Esophagus (tissue), 2 donors: ENCODE data around the gene NPAT. TPM values are rescaled to one million over a fixed set of nuclear protein-coding genes. Genes with fewer than 3 reads are reported as not detected.
"Not testable (repeated sequence)": the region's sequence is repeated elsewhere in the genome, so short reads cannot be mapped to it uniquely, and the experiment has no call there.

Experiments used
- H3K27ac ChIP-seq, 2 donors: one replicate each; pipeline ENCODE4 v1.5.1; 2013; ENCODE audit warnings: low read depth in 2 of 2, mild to moderate bottlenecking in 2 of 2, inconsistent platforms in 1 of 2, low read length in 1 of 2, moderate library complexity in 1 of 2
- H3K27me3 ChIP-seq, 2 donors: one replicate each; pipeline ENCODE4 v1.6.1; 2013; ENCODE audit warnings: low read length in 2 of 2, control low read depth in 1 of 2, mild to moderate bottlenecking in 1 of 2; ENCODE audit not compliant: insufficient read depth in 2 of 2, control insufficient read depth in 1 of 2
- H3K36me3 ChIP-seq, 2 donors: one replicate each; pipeline ENCODE4 v1.6.1; 2013; ENCODE audit warnings: low read length in 1 of 2; ENCODE audit not compliant: control insufficient read depth in 2 of 2, insufficient read depth in 2 of 2
- H3K4me1 ChIP-seq, 2 donors: one replicate each; pipeline ENCODE4 v1.6.1; 2013; ENCODE audit warnings: low read length in 1 of 2; ENCODE audit not compliant: control insufficient read depth in 2 of 2, insufficient read depth in 2 of 2
- H3K4me3 ChIP-seq, 2 donors: one replicate each; pipeline ENCODE4 v1.5.1; 2013; ENCODE audit warnings: low read length in 2 of 2, mild to moderate bottlenecking in 2 of 2, low read depth in 1 of 2, moderate library complexity in 1 of 2
- H3K9me3 ChIP-seq, 2 donors: one replicate each; pipeline ENCODE4 v1.6.1; 2013; ENCODE audit warnings: mild to moderate bottlenecking in 2 of 2, low read depth in 1 of 2, low read length in 1 of 2, moderate library complexity in 1 of 2; ENCODE audit not compliant: control insufficient read depth in 2 of 2, insufficient read depth in 1 of 2
- WGBS, 2 donors: extraction: QIAGEN DNeasy Blood & Tissue Kit; methylation state at CpG; one replicate each; pipeline ENCODE4 v1.1.7; 2013; 5-methylcytosine and 5-hydroxymethylcytosine counted together
- polyA plus RNA-seq, 2 donors: library from polyadenylated mRNA; stranded (reverse); fragments of 200-250 nt; gene quantifications; one replicate each; pipeline ENCODE4 v1.2.3, GENCODE V29; 2013
- donor health status: healthy with polysubstance abuse.
- donor health status: Bipolar disorder and iron deficiency.

Gene NPAT
- polyA plus RNA-seq, 2 donors: 2.0 to 2.5 TPM

DNA sequence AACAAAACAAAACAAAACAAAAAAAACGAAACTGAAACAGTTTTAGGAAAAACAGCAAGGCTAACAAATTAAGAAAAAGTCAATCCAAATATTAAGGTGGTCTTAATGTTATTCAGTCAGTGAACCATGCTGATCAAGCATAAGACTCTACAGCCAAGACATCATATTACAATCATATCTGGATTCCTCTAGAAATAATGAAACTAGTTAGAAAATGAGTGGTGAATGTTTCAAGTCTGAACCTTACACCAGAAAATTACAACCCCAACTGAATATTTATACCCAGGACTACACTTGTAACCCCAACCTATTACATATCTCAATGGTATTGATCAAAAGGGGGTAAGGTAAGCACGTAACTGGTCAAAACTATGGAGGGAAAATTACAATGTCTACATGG, 52.3 kb downstream of the NPAT start:
- 59 to 62% methylated on average over 2 of the region's 2 CpGs for WGBS, 2 donors
- no peaks in the 10 kb centered on the region for H3K9me3 ChIP-seq
- H3K27ac ChIP-seq: no peak overlapping the region
- H3K27me3 ChIP-seq: no peaks in the 10 kb centered on the region
- no peaks in the 10 kb centered on the region for H3K4me1 ChIP-seq
- no peaks in the 10 kb centered on the region for H3K36me3 ChIP-seq
- no peak overlapping the region for H3K4me3 ChIP-seq

DNA sequence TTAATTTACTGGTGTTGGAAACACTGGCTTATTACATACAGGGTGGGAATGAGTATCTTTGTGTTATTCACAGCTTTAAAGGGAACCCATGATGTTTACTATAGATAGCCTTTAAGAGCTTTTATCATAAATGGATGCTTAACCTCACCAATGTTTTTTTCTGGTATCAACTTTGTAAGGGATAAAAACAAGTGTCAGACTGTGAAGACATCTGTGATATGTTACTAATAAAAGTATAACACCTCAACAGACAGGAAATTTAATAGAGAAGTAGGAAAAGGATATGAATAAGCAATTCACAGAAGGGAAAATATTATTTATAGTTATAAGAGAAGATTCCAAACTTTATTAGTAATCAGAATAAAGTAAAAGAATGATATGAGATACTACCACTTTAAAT, 54.8 kb downstream of the NPAT start:
- Histone ChIP-seq H3K36me3 (no peaks in the 10 kb centered on the region), H3K4me3 (no peak overlapping the region), H3K27ac (no peak overlapping the region), H3K27me3 (no peaks in the 10 kb centered on the region), H3K4me1 (no peaks in the 10 kb centered on the region), H3K9me3 (no peaks in the 10 kb centered on the region)

DNA sequence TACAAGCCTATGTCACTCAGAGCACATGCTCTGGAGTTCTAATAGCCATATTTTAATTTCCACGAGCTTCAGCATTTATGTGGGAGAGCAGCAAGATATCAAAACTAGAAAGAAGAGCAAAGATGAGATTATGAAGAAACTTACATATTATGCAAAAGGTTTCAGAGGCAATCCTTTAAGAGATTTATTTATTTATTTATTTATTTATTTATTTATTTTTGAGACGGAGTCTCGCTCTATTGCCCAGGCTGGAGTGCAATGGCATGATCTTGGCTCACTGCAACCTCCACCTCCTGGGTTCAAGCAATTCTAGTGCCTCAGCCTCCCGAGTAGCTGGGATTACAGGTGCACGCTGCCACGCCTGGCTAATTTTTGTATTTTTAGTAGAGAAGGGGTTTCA, 59.6 kb downstream of the NPAT start:
- H3K9me3 ChIP-seq, H3K4me3 ChIP-seq, H3K27me3 ChIP-seq, H3K36me3 ChIP-seq, H3K27ac ChIP-seq, H3K4me1 ChIP-seq: not testable (repeated sequence)
- WGBS, 2 donors: 81 to 90% methylated on average over 6 of the region's 6 CpGs

DNA sequence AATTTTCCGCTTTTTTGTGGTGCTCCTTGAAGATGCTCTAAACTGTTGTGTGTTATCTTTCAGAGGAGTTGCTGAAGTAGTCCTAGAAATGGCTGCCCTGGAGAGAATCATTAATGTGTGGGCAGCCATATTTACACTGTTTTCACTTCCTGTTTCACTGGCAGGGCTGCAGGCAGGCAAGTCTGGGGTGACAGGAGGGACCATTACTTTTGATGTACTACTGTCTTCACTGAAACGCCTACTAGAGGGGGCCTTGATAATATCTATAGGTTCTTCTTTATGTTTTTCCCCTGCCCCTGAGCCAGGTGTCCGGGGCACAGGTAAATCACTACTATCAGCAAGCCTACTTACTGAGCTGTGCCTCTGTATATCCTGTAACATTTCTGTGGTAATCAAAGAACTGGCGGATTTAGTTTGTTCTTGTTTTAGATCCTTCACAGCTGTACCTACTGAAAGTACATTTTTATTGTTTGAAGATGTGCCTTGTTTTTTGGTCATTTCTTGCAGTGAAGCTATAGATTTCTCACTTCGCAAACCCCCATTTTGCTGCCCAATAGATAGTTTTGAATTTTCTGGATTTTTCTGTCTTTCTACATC, 61.4 kb downstream of the NPAT start:
- Histone ChIP-seq H3K9me3 (no peaks in the 10 kb centered on the region), H3K36me3 (peaks cover 0 to 2% of the 10 kb centered on the region in 2 donors), H3K4me3 (no peak overlapping the region), H3K4me1 (no peaks in the 10 kb centered on the region), H3K27me3 (no peaks in the 10 kb centered on the region), H3K27ac (no peak overlapping the region)
- WGBS, 2 donors: 84 to 90% methylated on average over 5 of the region's 5 CpGs

DNA sequence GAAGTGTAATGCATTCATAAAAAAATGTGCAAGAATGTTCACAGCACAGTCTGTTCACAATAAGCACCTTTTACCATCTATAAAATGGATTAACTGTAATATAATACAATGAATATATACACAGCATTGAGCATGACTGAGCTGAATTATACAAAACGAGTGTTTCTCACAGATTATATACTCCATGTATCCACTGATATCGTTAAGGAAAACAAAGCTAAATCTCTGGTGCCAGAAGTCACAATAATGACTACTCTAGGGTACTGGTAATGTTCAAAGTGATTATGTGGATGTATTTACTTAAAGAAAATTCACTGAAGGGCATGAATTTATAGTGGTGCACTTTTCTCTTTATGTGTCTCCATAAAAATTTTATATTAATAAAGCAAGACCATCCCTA, 67.8 kb downstream of the NPAT start:
- Histone ChIP-seq H3K9me3 (no peaks in the 10 kb centered on the region), H3K4me3 (no peak overlapping the region), H3K4me1 (no peaks in the 10 kb centered on the region), H3K27me3 (no peaks in the 10 kb centered on the region), H3K27ac (no peak overlapping the region), H3K36me3 (peaks cover 0 to 3% of the 10 kb centered on the region in 2 donors)
- 77 to 78% methylated on average over 2 of the region's 2 CpGs for WGBS, 2 donors

DNA sequence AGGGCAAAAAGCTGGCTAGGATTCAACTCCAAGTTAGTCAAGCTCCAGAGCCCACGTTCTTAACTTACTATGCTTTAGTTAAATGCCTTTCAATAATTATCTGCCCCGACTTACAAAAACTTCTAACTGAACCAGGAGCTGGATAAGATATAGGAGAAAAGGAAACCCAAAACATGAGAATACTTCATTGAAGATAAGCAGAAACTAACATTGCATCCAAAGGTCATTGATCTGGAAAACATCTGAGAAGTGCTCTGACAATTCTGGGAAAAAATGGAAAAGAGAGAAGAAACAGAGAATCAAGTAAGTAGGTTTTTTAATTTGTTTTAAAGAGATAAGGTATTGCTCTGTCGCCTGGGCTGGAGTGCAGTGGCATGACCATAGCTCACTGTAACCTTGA, 73.9 kb downstream of the NPAT start:
- Histone ChIP-seq H3K36me3 (peaks cover 5 to 7% of the 10 kb centered on the region in 2 donors), H3K4me3 (no peak overlapping the region), H3K27ac (no peak overlapping the region), H3K27me3 (no peaks in the 10 kb centered on the region), H3K9me3 (no peaks in the 10 kb centered on the region), H3K4me1 (no peaks in the 10 kb centered on the region)
- WGBS, 2 donors: 69 to 85% methylated on average over 3 of the region's 3 CpGs

DNA sequence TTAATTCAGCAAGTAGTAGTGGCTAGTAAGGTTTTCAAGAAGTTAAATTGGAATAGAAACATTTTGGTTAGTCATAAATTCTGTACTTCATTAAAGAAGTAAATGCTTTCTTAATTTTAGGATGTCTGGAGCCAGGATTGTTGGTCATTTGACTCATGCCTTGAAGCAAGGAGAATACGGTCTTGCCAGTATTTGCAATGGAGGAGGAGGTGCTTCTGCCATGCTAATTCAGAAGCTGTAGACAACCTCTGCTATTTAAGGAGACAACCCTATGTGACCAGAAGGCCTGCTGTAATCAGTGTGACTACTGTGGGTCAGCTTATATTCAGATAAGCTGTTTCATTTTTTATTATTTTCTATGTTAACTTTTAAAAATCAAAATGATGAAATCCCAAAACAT, 75.3 kb downstream of the NPAT start:
- no peaks in the 10 kb centered on the region for H3K4me1 ChIP-seq
- 72 to 81% methylated on average over 1 of the region's 1 CpG for WGBS, 2 donors
- peaks cover 5 to 11% of the 10 kb centered on the region in 2 donors for H3K36me3 ChIP-seq

DNA sequence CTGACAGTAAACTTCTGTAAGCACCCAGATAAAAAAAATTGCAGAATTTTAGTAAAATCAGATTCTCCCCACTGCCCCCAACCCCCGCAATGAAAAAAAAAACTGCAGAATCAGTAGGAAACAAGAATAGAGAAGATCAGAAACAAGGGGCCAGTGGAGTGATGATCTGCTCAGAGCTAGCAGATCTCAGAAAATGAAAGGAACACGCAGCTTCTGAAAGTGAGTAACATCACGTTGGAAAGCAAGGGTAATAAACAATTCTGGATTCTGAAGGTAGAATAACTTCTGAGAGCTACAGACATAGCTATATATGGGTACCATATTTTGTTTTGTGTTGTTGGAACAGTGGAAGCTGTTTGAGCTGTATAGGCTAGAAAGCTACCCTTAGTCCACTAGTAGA, 77.8 kb downstream of the NPAT start:
- H3K36me3 ChIP-seq: peaks cover 5 to 8% of the 10 kb centered on the region in 2 donors
- H3K4me1 ChIP-seq: no peaks in the 10 kb centered on the region
- WGBS, 2 donors: 86 to 89% methylated on average over 3 of the region's 3 CpGs
- H3K27me3 ChIP-seq: no peaks in the 10 kb centered on the region
- H3K27ac ChIP-seq: no peak overlapping the region
- H3K9me3 ChIP-seq: no peaks in the 10 kb centered on the region
- H3K4me3 ChIP-seq: no peak overlapping the region

More for the DNA sequence above, 75.3 kb downstream of the NPAT start:
- Histone ChIP-seq H3K9me3 (no peaks in the 10 kb centered on the region), H3K27me3 (no peaks in the 10 kb centered on the region), H3K27ac (no peak overlapping the region), H3K4me3 (no peak overlapping the region)

DNA sequence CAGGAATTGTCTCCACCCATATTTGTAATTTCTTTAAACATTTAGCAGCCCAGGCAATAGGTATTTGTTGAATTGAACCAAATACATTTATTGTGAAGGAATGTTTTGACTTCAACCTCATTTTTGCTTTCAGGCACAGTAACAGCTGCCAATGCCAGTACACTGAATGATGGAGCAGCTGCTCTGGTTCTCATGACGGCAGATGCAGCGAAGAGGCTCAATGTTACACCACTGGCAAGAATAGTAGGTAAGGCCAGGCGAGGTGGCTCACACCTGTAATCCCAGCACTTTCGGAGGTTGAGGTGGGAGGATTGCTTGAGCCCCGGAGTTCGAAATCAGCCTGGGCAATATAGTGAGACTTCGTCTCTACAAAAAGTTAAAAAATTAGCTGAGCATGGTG, 80.1 kb downstream of the NPAT start:
- 93 to 97% methylated on average over 7 of the region's 7 CpGs for WGBS, 2 donors
- no peaks in the 10 kb centered on the region for H3K4me1 ChIP-seq
- peaks cover 5 to 6% of the 10 kb centered on the region in 2 donors for H3K36me3 ChIP-seq

DNA sequence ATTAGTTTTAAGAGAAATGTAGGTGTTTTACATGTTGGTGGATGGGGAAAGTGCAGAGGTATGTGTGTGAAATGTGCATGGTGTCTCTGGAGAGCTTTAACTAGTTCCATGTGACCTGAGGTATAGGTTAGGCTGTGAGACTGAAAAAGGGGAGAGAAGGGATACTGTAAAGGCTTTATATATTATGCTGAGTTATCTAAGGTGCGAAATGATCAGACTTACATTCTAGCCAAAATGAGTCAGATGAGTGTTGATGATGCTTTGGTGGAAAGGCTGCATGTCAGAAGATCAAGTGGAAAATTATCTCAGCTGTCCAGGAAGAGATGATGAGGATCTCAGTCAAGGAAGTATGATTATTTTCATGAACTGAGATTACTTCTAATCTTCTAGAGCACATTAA, 85.2 kb downstream of the NPAT start:
- Histone ChIP-seq H3K9me3 (no peaks in the 10 kb centered on the region), H3K27me3 (no peaks in the 10 kb centered on the region), H3K27ac (no peak overlapping the region), H3K4me1 (no peaks in the 10 kb centered on the region), H3K4me3 (no peak overlapping the region), H3K36me3 (peaks cover 0 to under 1% of the 10 kb centered on the region in 2 donors)
- WGBS, 2 donors: 91 to 97% methylated on average over 1 of the region's 1 CpG

More for the DNA sequence above, 80.1 kb downstream of the NPAT start:
- H3K27ac ChIP-seq: no peak overlapping the region
- no peaks in the 10 kb centered on the region for H3K27me3 ChIP-seq
- H3K4me3 ChIP-seq: no peak overlapping the region
- H3K9me3 ChIP-seq: no peaks in the 10 kb centered on the region
